Measurements from ENCODE around the gene SEMA3A.

GRCh38 chr7:84002348-84002747 is 192.2 kb downstream of the SEMA3A start:
- TF ChIP-seq CTCF (IDR thresholded peaks at IDR 0.05; ENCODE audit: low read depth, low read length, missing input control) (no peak), YY1 (IDR thresholded peaks at IDR 0.05) (no peak), FOXA1 (IDR thresholded peaks at IDR 0.05) (no peak), ATF3 (IDR thresholded peaks at IDR 0.05) (no peak), SP1 (IDR thresholded peaks at IDR 0.05) (no peak), REST (IDR thresholded peaks at IDR 0.05) (no peak)

All from liver (tissue), 3 donors.